KMS-11 (cell line): ENCODE results near the gene SLC35E3.
"Not testable (repeated sequence)": the region's sequence is repeated elsewhere in the genome, so short reads cannot be mapped to it uniquely, and the experiment has no call there.

Experiments used
- H2AFZ ChIP-seq: fragments of 200-600 bp; sonication (generic); 2 replicates; pipeline ENCODE4 v1.6.1; 2016; ENCODE audit warnings: antibody characterized with exemption, mixed run types, low read depth
- H3K27ac ChIP-seq: fragments of 200-600 bp; sonication (generic); 2 replicates; pipeline ENCODE4 v1.6.1; 2016; ENCODE audit warnings: mild to moderate bottlenecking, mixed run types
- H3K27me3 ChIP-seq: fragments of 200-600 bp; sonication (generic); 2 replicates; pipeline ENCODE4 v1.6.1; 2017; ENCODE audit warnings: mild to moderate bottlenecking, low read depth, mixed run types, moderate library complexity; ENCODE audit not compliant: insufficient read depth
- H3K36me3 ChIP-seq: fragments of 200-600 bp; sonication (generic); 2 replicates; pipeline ENCODE4 v1.6.1; 2017; ENCODE audit warnings: mild to moderate bottlenecking, mixed run types; ENCODE audit not compliant: insufficient read depth
- H3K4me1 ChIP-seq: fragments of 200-600 bp; sonication (generic); 2 replicates; pipeline ENCODE4 v1.6.1; 2016; ENCODE audit warnings: mild to moderate bottlenecking, low read depth, mixed run types; ENCODE audit not compliant: poor library complexity, severe bottlenecking
- H3K4me2 ChIP-seq: fragments of 200-600 bp; sonication (generic); 2 replicates; pipeline ENCODE4 v1.7.0; 2016; ENCODE audit warnings: mild to moderate bottlenecking, mixed run types
- H3K4me3 ChIP-seq: fragments of 200-600 bp; sonication (generic); IDR thresholded peaks from 2 replicates; pipeline ENCODE4 v1.6.1; 2017; ENCODE audit warnings: low read depth, low read length, mixed read lengths; ENCODE audit not compliant: insufficient read depth
- H3K79me2 ChIP-seq: fragments of 200-600 bp; sonication (generic); 2 replicates; pipeline ENCODE4 v1.6.1; 2016; ENCODE audit warnings: low read depth, mixed run types; ENCODE audit not compliant: insufficient read depth
- H3K9ac ChIP-seq: fragments of 200-600 bp; sonication (generic); 2 replicates; pipeline ENCODE4 v1.6.1; 2016; ENCODE audit warnings: mild to moderate bottlenecking, mixed run types
- H4K20me1 ChIP-seq: fragments of 200-600 bp; sonication (generic); 2 replicates; pipeline ENCODE4 v1.6.1; 2016; ENCODE audit warnings: mild to moderate bottlenecking, mixed run types; ENCODE audit not compliant: insufficient read depth
- CTCF ChIP-seq: fragments of 200-600 bp; sonication (generic); conservative IDR thresholded peaks from 2 replicates; pipeline ENCODE4 v1.6.1; 2017; ENCODE audit warnings: low read depth, mild to moderate bottlenecking, antibody characterized with exemption, low read length, moderate library complexity, mixed read lengths

The SLC35E3 gene

GRCh38 chr12:68815928-68816800 lies 70.2 kb downstream of the SLC35E3 start:
- H3K4me2 ChIP-seq, result no peak overlapping the region
- H3K4me1 ChIP-seq, result peaks cover 14% of the 10 kb centered on the region
- TF ChIP-seq CTCF, result no peak
- peaks cover 22% of the 10 kb centered on the region; the same call in 1 of the 2 replicates for H3K36me3 ChIP-seq
- no peak overlapping the region for H2AFZ ChIP-seq
- no peaks in the 10 kb centered on the region for H3K27me3 ChIP-seq
- peaks cover 48% of the 10 kb centered on the region; the same call in 1 of the 2 replicates for H3K79me2 ChIP-seq
- H3K4me3 ChIP-seq, result no peak overlapping the region
- H4K20me1 ChIP-seq, result no peaks in the 10 kb centered on the region
- no peak overlapping the region for H3K9ac ChIP-seq
- no peak overlapping the region for H3K27ac ChIP-seq

GRCh38 chr12:68819481-68819880 lies 73.5 kb downstream of the SLC35E3 start:
- Histone ChIP-seq H3K36me3 (peaks cover 36% of the 10 kb centered on the region; the same call in 1 of the 2 replicates), H3K79me2 (peaks cover 26% of the 10 kb centered on the region; the same call in 1 of the 2 replicates)
- H4K20me1 ChIP-seq, H3K27ac ChIP-seq, H3K9ac ChIP-seq, H3K4me1 ChIP-seq, H2AFZ ChIP-seq, H3K27me3 ChIP-seq, H3K4me2 ChIP-seq, H3K4me3 ChIP-seq: not testable (repeated sequence)

GRCh38 chr12:68821357-68822188 lies 75.6 kb downstream of the SLC35E3 start:
- no peaks in the 10 kb centered on the region for H3K4me1 ChIP-seq
- no peaks in the 10 kb centered on the region for H3K27me3 ChIP-seq
- H4K20me1 ChIP-seq, result no peaks in the 10 kb centered on the region
- H3K9ac ChIP-seq, result no peak overlapping the region
- H3K79me2 ChIP-seq, result peaks cover 18% of the 10 kb centered on the region; the same call in 1 of the 2 replicates
- peaks cover 48% of the 10 kb centered on the region; the same call in 1 of the 2 replicates for H3K36me3 ChIP-seq
- H3K4me3 ChIP-seq, result no peak overlapping the region
- TF ChIP-seq CTCF, result no peak
- H3K4me2 ChIP-seq, result no peak overlapping the region
- no peak overlapping the region for H3K27ac ChIP-seq
- H2AFZ ChIP-seq, result no peak overlapping the region

GRCh38 chr12:68823696-68824095 lies 77.7 kb downstream of the SLC35E3 start:
- Histone ChIP-seq H3K79me2 (peaks cover 10% of the 10 kb centered on the region; the same call in 1 of the 2 replicates), H2AFZ (no peak overlapping the region), H3K36me3 (peaks cover 48% of the 10 kb centered on the region; the same call in 1 of the 2 replicates), H3K9ac (no peak overlapping the region), H3K4me3 (no peak overlapping the region), H3K4me2 (no peak overlapping the region), H3K27me3 (no peaks in the 10 kb centered on the region), H3K4me1 (no peaks in the 10 kb centered on the region), H3K27ac (no peak overlapping the region), H4K20me1 (no peaks in the 10 kb centered on the region)
- TF ChIP-seq CTCF, result no peak
